ENCODE measurements around the gene SELL.
"Not testable (repeated sequence)": the region's sequence is repeated elsewhere in the genome, so short reads cannot be mapped to it uniquely, and the experiment has no call there.

The SELL gene
- 96.2 to 643 (median 131) reads per million in 4 experiments for total RNA-seq

DNA sequence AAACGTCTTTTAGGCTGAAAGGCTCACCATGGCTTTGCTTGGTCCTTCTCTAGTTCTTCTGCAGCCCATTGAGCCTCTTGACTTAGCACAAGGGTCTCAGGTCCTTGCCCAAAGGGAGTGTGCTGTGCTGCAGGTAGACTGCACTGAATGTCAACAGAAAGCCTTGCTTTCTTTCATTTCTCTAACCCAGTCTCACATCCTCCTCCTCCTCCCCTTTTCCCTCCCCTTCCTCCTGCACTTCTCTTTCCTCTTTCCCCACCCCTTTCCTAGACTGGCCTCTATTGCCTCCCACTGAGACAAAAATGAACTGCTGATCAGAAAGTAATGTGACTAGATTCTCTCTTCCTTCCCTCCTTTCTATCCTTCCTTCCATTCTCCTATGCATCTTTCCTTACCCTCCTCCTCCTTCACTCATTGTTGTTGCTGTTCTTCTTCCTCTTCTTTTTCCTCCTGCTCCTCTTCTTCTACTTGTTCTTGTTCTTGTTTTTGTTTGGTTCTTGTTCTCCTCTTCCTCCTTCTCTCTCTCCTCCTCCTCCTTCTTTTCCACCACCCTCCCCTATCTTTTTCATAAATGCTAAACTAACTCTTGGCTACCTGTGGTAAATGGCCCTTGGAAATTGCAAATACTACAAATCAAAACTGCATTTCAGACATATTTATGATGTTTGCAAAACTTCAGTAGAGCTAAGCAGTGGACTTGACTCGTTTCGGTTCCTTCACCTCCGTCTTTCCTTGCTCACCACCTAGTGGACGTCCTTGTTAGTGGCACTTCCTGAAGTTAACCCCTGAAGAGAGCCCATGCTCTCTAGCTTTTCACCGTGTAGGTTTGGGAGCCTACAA lies at the start of gene SELL:
TSS of gene SELL (minus strand) at position 152 of the 840 bp plus-strand sequence. CDS start at position 30, 122 bp downstream.
- DNase-seq, result peak; percentile 47

GRCh38 chr1:169759038-169759437 lies 47.6 kb upstream of the SELL start:
- DNase-seq, result no peak

GRCh38 chr1:169753549-169753948 lies 42.1 kb upstream of the SELL start:
- no peak for DNase-seq

DNA sequence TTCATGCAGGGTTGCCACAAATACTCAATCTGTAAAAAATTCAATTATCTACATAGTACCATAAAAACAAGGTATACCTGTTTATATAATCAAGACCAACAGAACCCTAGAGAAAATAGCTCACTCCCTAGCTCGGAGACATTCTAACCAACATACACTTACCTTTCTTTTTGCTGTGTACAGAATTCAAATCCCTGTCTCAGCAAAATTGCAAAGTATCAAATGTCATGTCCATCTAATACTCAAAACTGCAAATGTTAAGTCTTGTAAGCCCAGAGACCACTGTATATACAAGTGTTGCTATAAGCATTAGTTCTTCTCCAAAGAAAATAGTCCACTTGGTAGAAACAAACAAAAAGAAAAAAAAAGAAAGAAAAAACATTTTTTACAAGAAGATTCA lies 38.6 kb upstream of the SELL start:
- no peak for DNase-seq

DNA sequence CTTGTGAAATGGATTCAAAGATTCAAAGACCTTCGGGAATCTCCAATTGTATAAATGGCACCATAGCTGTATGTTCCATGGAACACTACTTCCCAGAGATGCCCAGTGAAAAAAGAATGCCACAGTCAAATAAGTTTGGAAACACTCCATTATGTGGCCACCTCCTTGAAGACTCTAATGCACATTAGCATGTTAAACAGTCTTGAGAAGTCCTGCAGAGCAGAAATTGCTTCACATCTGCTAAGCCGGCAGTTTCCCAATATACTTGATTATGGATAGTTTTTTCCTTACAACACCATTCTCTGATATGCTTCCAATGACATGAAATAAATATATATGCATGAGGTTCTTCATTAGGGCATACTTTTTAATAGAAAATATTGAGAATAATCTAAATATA lies 35.1 kb upstream of the SELL start:
- DNase-seq, result no peak

- DNase-seq, result no peak
Measured at GRCh38 chr1:169745015-169745861, 33.8 kb upstream of the SELL start.

DNA sequence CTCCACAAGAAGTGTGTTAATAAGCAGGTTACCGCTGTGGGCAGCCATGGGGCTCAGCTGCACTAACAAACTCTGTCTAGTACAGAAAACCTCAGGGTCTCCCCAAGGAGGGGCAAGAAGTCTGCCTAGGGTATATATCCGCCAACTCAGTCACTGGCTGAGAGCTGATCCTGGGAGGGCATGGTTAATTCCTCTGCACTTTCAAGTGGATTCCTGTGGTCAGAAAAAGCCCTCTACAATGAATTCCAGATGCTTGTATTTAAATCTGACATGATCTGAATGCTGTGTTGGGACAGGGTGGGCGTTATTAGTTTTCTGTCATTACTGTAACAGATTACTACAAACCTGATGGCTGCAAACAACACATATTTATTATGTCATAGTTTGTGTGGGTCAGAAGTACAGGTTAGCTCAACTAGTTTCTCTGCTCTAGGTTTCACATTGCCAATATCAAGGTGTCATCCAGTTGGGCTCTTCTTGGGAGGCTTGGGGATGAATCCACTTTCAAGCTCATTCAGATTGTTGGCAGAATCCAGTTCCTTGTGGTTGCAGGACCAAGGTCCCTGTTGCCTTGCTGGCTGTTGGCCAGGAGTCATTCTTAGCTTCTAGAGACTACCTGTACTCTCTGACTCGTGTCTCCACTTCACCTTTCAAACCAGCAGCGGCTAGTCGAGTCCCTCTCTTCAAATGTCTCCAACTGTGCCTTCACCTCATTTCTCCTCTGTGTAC lies 30.4 kb upstream of the SELL start:
- DNase-seq, result no peak

GRCh38 chr1:169739980-169740379 lies 28.6 kb upstream of the SELL start:
- DNase-seq, result no peak

GRCh38 chr1:169733924-169734323 lies 22.5 kb upstream of the SELL start, which contains the start of gene SELE:
Gene SELE (minus strand): TSS chr1:169734079. CDS start chr1:169733612, 467 bp downstream.
- no peak for DNase-seq

DNA sequence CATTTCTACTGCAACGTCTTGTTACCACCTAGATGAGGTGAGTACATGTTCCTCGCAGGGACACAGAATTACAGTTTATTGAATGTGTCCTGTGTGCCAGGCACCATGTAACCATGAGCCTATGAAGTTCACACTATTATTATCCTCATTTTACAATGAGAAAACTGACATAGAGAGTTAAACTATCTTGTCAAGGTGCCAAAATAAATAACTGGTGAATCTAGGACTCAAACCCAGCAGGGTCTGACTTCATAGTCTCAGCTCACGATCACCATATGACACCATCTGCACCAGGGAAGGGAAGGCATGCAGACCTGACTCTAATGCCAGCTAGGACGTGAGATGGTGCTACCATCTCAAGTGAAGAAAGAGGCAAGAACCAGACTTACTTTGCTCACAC lies 20.0 kb upstream of the SELL start:
- DNase-seq, result no peak

GRCh38 chr1:169729991-169730390 lies 18.6 kb upstream of the SELL start:
- no peak for DNase-seq

DNA sequence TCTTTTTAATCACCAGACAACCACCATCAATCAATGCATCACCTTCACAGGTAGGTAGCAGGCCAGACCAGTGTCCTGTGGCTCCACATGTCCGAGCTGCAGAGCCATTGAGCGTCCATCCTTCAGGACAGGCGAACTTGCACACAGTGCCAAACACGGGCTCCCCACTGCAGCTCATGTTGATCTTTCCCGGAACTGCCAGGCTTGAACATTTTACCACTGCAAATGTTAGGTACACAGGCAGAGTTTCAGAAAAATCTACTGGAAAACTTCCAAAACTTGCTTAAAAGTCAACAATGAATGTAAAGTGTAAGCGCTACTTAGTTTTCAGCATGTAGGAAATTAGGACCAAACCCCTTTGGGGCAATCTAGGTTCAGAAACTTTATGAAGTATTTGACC lies 15.9 kb upstream of the SELL start:
- DNase-seq, result no peak

DNA sequence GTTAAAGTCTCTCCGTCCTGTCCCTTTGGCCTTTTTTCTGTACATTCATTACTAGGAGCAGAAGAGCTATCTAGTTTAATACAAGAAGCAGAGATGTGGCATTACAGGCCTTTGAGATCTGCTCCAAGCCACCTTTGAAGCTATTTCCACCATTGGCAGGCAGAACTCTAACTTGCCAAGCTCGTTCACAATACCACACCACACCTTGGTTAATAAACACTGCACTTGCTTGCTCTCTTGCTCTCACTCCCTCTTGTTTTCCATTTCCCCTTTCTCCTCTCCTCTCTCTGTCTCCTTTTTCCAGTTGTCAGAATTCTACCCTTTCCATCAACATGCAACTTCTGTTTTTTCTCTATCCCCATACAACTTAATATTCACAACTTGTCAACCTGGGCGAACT lies 15.4 kb upstream of the SELL start:
- DNase-seq, result no peak

DNA sequence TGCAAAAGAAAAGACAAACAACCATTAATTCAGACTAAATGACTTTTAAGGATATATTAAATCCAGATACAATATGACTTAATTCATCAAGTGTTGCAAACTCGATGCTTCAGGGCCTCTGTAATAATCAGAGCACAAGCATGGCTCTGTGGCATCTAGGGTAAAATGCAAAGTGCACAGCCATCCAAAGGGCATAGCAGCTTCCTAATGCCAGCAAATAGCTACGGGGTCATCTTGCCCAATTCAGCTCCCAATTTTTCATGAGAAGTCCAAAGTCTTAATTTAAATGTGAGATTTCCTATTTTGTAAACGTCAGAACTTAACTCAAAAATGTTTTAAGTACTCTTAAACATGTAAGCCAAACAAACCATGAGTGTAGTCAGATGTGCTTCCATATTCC lies 14.5 kb upstream of the SELL start:
- DNase-seq, result no peak

- DNase-seq, result no peak
Measured at GRCh38 chr1:169724168-169724567, 12.7 kb upstream of the SELL start.

DNA sequence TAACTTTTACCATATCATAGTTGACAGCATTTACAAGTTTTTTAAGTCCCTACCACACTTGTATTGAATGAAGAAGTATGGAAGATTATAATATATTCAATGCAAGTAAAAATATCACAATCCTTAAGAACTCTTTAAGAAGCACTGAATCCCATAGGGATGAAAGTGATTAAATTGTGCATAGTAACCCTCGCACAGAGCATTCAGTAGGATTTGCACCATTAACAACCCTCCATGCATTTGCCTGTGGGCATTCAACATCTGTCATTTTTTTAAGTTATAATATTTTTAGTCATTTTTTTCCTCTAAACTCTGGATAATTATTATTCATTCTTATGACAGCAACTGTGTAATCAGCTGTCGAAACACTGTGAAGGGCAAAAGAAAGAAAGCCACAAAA lies 12.3 kb upstream of the SELL start:
- no peak for DNase-seq

DNA sequence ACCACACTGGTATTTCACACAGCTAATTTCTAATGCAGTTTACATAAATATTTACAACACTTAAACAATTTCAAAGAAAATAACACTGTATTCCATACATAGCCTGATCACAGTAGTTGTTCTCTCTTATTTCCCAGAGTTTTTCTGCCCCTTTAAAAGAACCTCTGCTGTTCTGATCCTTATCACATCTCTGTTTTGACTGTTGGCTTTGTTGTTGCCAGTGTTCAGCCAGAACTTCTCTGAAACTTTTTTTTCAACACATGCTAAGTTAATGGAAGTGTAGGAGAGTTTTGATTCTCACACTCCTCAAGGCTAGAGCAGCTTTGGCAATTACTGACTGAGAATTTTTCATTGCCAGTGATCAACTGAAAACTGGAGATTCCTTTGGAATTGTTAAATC lies 11.4 kb upstream of the SELL start:
- DNase-seq, result no peak

DNA sequence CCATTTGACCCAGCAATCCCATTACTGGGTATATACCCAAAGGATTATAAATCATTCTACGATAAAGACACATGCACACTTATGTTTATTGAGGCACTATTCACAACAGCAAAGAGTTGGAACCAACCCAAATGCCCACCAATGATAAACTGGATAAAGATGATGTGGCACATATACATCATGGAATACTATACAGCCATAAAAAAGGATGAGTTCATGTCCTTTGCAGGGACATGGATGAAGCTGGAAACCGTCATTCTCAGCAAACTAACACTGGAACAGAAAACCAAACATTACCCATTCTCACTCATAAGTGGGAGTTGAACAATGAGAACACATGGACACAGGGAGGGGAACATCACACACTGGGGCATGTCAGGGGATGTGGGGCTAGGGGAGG lies 3.7 kb upstream of the SELL start:
- not testable (repeated sequence) for DNase-seq

GRCh38 chr1:169713090-169713489 lies 1.7 kb upstream of the SELL start:
- DNase-seq, result not testable (repeated sequence)

DNA sequence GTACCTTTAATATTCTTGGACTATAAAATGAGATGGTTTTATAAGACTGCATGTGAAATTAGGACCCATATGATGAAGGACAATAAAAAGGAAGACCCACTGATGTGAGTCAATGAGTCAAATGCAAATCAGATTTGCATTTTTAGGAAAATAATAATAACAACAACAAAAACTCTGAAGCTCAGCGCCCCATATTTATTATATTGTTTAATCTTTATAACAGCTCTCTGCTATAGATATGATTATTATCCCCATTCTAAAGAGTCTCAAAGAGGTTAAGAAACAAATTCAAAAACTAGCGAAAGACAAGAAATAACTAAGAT lies 850 bp upstream of the SELL start:
- DNase-seq, result no peak

DNA sequence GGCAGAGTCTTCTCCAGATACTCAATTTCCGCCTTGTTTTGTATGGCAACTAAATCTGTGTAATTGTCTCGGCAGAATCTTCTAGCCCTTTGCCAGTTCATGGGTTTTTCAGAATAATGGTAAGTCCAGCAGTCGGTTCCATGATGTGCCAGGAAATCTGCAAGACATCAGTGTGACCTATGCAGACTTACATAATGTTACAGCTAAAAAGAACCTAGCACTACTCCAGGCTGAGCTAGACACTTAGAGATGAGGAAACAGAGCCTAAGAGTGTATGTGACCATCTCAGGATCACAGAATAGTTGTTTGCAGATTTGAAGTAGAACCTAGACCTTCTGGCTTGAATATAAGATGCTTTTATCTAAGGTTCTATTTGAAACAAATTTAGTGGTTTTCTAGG lies 2.8 kb downstream of the SELL start:
- no peak for DNase-seq

- DNase-seq, result no peak
Measured at GRCh38 chr1:169707912-169708604, 3.4 kb downstream of the SELL start.

DNA sequence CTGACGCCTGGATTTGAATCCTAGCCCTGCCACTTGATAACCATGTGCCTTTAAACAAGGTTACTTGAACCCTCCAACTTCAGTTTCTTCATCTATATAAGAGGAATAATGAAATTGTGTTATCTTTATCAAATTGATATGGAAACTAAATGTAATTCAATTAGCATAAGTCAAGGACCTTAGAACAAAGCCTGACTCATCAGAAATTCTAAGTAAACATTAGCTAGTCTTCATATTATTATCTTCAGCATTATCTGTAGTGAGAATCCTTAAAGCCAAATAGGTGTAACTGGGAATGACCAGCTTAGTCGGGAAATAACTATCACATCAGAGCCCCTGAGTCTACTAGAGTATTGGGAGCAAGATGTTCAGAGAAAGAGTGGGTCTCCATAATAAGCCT lies 6.6 kb downstream of the SELL start:
- DNase-seq, result no peak

All from effector CD8-positive, alpha-beta T cell (primary cell).